GM19452 (cell line): ENCODE results near the gene PSG7.
"Not testable (repeated sequence)": the region's sequence is repeated elsewhere in the genome, so short reads cannot be mapped to it uniquely, and the experiment has no call there.

ENCODE experiments used
- ATAC-seq: cut with Tn5 transposase; IDR thresholded peaks from one replicate; pipeline ENCODE4 v1.9.1; 2021; ENCODE audit not compliant: unreplicated experiment

The PSG7 gene

DNA sequence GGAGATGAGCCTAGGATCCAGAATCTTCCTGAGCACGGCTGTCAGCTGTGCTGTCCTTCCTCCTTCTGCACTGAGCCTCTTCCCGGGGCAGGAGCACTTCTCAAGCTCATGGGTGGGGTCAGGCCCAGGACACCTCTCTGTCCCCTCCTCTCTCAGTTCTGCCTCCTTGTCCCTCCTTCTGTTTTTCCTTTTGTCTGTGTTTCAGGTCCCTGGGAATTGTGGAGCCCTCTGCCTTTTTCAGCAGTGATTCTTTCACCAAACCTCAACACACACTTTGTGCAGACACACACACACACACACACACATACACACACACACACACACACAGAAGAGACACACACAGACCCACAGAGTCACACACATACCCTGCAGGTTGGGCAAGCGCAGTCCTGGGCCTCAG lies at the start of gene PSG7:
Gene PSG7, minus strand, starts transcription at position 101 of the 400 bp plus-strand sequence. CDS start 131 bp downstream, outside the sequence.
- ATAC-seq = not testable (repeated sequence)

DNA sequence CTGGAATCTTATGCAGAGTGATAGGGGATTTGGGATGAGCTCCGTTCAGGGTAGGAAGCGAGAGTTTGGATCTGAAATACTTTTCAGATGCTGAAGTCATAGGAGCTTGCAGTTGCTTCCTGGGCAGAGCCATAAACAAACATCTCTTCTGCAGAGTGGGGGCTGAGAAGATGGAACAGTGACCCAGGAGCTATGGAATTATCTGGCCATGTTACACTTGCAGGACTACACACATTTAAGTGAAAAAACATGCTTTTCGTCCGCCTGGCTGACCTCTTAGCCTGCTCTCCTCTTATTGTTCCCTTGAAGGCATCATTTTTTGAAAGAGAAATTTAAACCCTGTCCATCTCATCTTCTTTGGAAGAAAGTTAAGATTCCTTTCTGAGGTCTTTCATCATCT lies 48.6 kb upstream of the PSG7 start:
- no peak for ATAC-seq

DNA sequence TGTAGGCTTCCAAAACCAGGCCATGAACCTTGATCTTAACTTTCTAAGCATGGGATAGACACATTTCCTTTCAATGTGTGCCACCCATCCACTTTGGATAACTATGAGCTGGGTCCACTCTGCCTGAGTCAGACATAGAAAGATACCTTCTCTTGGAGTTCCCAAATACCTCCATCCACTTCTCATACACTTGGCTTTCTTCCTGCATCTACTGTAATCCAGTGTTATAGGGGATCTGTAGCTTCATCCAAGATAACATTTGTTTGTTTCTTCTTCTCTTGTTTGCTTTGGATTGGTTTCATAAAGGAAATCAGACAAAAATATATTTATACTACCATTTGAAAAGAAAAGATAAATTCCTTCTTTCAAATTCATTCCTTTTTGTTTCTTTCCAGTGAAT lies 45.1 kb upstream of the PSG7 start:
- ATAC-seq = not testable (repeated sequence)

DNA sequence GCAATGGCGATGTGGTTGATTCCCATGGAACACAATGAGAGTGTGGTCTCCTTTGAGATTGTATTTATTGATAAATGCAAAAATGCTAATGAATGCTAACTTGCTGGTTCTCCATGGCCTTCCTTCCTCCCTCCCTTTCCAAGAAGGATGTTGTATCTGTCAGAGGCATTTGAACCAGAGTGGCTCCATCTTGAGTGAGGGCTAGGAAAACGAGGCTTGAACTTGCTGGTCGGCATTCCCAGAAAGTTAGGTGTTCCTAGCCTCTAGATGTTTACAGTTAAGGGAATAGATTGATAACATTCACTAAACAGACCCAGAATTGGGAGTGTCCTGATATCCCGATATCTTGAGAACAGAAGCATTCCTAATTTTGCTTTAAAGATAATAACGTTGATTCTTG lies 34.4 kb upstream of the PSG7 start:
- not testable (repeated sequence) for ATAC-seq

DNA sequence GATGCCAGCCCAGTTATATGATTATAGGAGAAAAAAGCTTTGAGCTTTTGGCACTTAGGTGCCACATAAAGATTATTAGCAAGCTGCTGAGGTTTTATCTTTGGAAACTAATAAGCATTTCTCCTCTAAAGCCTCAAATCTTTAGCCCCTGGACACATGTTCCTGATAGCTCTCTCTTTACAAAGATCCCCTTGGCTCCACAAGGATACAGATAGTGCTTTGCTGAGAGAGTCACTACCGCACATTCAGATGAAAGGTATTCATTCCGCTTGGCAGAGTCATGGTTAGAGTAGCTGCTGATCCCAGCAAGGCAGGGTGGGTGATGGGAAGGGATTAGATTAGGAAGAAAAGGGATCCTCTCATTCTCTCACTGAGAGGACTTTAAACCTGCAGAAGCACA lies 28.2 kb upstream of the PSG7 start:
- ATAC-seq = no peak

DNA sequence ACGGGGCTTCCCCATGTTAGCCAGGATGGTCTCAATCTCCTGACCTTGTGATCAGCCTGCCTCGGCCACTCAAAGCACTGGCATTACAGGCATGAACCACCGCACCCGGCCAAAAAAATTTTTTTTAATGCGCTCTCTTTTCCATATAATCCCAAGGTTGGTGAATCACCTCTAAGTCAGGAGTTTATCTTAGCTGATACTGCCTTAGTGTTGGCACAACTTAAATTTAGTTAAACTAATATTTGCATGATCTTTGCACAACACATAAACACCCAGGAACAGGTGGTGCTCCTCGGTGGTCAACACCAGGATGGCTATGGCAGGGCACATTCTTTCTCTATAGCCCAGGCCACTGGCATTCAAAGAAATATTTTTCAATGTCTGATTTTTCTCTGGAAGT lies 24.1 kb upstream of the PSG7 start:
- ATAC-seq = no peak

DNA sequence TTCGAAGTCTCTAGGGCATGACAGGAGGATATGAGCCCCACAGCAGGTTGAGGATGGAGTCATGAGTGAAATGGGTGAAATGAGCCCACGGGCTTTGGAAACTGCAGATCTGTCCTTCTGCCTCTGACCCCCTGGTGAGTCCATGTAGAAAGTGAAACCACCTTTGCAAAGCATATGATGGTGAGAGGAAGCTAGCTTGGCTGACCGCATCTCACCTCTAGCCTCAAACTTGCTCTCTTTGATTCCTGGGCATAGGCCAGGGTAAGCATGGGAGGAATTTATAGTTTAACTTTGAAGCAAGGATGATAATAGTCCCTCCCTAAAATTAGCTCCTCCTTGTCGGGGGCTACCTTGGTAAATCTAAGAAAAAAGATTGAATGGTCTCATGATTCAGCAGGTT lies 15.1 kb upstream of the PSG7 start:
- not testable (repeated sequence) for ATAC-seq

DNA sequence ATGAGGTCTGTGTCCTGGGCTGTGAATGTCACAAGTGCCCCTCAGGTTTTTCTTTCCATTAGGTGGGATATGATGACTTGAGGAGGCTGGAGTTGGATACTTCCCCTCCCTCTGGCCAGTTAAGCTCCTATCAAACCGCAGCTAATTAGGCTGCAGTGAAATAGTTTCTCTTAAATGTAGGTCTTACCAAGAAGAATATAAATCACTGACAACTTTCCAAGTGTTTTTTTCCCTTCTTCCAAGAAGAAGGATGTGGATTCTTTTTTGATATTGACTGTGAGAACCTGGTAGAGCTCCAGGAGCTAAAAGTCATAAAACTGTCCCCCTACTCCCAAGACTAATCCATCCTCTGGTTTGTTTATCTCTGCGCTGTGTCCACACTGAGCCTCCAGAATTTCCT lies 14.5 kb upstream of the PSG7 start:
- not testable (repeated sequence) for ATAC-seq

DNA sequence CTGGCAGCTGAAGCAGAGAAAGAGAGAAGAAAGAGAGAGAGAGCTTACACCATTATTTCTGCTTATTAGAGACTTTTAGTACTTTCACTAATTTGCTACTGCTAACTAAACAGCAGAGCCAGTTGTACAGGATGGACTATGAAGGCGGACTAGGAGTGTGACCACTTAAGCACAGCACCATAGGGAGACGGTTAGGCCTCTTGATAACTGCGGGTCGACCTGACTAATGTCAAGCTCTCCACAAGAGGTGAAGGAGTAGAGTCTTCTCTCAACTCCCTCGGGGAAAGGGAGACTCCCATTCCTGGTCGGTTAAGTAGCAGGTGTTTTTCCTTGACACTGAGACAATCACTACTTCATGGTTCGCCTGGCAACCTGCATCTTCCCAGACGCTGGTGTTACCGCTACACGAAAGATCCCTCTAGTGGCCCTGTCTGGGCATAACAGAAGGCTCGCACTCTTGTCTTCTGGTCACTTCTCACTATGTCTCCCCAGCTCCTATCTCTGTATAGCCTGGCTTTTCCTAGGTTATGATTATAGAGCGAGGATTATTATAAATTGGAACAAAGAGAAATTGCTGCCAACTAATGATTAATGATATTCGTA lies 5.3 kb upstream of the PSG7 start:
- no peak for ATAC-seq

DNA sequence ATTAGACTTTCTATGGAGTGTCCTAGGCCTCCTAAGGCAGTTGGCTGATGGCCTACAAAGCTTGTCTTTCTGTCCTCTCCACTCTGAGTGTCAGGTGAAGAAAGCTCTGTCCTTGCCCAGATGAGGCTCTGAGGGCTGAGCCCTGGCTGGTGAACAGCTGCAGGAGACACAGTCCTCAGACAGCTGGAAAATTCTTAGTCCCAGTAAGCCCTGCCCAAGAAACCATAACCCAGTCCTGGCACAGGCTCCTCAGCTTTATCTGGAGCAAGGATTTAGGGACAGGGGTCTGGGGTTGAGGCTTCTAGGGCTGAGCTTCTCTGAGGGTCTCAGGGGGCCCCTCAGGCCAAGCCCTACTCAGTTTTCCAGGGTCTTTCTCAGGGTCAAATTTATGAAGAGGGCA lies 2.3 kb downstream of the PSG7 start:
- ATAC-seq = not testable (repeated sequence)

DNA sequence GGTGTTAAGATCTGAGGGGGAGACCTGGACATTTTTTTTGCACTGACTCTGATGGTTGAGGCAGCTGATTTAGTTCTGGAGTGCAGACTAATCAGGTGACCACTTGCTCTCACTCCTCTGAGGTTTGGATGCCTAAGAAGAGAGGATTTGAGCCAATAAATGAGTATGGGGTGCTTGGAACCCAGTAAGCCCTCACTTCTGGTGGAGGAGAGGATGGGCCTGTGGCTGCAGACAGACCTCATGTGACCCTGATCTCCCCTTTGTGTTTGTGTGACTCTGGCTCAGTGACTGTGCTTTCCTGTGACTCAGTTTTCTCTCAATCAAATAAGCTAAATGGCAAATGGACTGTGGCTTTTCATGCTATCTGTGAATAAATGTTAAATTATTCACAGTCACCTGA lies 2.8 kb downstream of the PSG7 start:
- not testable (repeated sequence) for ATAC-seq

DNA sequence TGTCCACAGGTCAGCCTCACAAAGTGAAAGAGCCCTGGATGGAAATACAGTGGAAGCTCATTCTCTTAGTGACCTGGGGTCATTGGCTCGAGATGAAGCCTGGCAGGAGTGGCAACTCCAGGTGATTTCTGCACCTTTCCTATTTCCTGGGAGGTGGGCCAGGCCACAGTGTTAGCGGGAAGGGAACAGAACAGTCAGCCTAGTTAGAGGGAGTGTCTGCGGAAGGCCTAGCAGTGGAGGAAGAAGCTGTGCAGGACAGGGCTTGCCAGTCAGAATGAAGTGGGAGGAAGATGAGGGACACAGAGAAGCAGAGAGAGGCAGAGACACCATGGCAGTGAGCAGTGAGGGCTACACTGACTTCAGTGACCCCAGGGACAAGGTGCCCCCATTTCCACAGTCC lies 3.6 kb downstream of the PSG7 start:
- ATAC-seq = not testable (repeated sequence)

DNA sequence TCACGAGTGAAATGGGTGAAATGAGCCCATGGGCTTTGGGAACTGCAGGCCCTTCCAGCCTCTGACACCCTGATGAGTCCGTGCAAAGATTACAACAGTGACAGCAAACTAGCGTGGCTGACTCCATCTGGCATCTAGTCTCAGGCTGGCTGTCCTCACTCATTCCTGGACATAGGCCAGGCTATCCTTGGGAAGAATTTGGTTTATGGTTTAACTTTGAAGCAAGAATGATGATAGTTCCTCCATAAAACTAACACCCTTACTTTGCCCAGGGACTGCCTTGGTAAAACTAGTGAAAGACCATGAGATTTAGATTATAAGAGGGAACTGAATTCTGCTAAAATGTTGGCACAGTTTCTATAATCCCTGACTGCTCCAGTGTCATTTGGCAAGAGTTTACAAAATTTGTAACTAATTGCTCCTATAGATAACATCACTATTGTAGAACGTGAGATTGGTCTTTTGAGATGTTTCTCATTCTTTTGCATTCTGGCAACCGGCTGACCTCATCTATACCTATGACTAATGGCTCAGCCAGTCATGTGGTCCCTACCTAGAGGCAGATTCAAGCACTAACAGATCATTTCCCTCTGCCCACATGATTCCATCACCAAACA lies 4.4 kb downstream of the PSG7 start:
- ATAC-seq = not testable (repeated sequence)

DNA sequence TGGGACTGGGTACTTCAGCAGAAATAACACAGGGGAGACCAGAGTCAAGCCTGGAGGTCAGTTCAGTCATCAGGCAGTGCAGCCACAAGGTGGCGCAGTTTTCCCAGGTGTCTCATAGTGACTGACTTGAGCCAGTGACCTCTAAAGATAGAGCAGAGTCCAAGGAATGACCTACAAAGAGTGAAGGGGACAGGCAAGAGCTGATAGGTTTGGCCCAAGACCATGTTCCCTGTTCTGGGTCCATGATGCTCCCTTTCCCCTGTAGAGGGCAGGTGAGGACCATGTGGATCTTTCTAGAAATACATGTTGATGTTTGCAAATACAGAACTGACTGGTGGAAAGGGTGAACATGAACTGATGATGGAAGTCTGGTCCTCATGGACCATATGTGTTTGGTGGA lies 6.8 kb downstream of the PSG7 start:
- not testable (repeated sequence) for ATAC-seq

DNA sequence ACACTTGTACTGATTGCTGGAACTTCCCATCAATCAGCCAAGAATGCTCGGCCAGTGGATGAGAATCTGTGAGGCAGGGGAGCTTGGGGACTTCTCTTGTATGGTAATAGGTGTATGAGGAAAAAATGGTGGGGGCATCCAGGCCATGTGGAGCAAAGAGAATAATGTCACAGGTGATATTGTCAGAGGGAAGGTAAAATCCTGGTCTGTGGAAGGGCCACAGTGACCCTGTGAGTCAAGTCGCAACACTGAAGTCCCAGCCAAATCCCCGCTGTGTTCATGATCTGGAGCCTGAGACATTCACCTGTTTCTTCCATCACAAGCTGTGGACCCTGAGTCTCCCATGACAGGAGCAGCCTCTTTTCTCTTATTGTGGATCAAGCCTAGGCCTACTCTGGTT lies 8.1 kb downstream of the PSG7 start:
- no peak for ATAC-seq

DNA sequence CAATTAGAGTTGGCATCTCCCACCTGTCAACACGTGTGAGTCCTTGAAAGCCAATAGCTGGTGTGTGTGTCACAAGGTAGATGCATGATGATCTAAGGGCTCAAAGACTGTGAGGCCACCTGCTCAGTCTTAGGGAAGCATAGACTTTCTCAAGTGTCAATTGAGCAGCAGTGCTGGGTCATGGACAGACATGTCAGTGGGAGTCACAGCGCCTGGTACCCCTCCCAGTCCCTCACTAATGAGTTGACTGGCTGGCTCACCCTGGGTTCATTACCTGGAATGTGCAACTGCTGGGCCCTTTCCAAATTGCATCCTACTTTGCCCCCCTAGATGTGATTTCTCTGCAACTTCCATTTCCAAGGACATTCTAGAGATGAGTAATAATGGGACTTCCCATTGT lies 10.2 kb downstream of the PSG7 start:
- ATAC-seq = no peak

DNA sequence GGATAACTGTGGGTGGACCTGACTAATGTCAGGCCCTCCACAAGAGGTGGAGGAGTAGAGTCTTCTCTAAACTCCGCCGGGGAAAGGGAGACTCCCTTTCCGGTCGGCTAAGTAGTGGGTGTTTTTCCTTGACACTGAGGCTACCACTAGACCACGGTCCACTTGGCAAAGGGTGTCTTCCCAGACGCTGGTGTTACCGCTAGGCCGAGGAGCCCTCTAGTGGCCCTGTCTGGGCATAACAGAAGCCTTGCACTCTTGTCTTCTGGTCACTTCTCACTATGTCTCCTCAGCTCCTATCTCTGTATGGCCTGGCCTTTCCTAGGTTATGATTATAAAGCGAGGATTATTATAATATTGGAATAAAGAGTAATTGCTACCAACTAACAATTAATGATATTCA lies 13.9 kb downstream of the PSG7 start:
- ATAC-seq = not testable (repeated sequence)

DNA sequence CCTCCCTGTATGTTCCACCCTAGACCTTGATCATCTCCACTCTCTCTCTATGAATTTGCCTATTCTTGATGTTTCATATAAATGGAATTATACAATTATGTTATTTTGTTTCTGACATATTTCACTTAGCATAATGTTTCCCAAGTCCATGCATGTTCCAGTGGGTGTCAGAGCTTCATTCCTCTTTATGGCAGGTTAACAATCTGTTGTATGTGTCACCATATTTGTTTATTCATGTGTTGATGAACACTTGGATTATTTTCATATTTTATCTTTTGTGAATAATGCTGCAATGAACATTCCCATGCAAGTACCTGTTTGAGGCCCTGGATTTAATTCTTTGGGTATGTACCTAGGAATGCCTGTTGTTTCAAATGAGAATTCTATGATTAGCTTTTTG lies 16.0 kb downstream of the PSG7 start:
- ATAC-seq = not testable (repeated sequence)

DNA sequence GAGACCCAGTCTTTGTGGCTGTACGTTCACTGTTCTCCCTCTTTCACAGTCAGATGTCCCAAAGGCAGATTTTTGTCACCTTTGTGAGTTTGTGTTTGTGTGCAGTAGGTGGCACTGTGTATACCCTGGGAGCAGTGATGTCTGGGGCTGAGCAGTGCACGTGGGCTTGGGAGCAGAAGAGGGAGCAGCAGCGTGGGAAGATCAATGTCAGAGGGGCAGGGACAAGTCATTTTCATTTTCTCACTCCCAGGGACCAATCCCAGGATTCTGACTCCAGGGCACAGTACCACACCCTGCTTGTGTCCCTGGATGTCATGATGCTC lies 17.3 kb downstream of the PSG7 start:
- ATAC-seq = no peak

DNA sequence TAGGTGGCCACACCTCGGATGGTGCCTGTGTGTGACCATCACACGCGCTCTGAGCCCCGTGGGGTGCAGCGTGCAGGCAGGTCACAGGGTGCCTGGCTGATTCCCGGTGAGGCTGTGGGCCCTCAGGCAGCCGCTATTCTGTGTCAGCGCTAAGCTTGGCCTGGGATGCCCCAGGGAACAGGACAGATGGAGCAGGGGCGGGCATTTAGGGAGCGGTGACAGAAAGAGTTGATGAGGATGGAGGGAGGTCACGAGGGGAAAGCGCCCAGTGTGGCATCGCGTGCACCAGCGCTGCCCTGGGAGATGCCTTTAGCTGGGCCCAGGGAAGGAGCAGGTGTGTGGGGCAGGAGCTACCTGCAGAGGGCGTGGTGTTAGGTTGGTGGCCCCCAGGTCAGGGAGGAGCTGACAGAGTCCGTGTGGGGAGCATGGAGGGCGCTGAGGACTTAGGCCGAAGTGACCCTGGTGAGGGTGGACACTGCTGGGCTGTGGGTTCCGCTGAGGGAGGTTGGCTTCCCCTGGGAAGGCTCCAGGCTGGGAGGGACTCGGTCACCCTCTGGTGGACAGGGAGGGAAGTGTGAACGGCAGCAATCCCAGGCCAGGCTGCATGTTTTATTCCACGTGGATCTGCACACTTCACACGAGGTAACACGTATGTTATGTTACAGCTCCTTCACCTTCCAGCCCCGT lies 17.8 kb downstream of the PSG7 start:
- not testable (repeated sequence) for ATAC-seq

DNA sequence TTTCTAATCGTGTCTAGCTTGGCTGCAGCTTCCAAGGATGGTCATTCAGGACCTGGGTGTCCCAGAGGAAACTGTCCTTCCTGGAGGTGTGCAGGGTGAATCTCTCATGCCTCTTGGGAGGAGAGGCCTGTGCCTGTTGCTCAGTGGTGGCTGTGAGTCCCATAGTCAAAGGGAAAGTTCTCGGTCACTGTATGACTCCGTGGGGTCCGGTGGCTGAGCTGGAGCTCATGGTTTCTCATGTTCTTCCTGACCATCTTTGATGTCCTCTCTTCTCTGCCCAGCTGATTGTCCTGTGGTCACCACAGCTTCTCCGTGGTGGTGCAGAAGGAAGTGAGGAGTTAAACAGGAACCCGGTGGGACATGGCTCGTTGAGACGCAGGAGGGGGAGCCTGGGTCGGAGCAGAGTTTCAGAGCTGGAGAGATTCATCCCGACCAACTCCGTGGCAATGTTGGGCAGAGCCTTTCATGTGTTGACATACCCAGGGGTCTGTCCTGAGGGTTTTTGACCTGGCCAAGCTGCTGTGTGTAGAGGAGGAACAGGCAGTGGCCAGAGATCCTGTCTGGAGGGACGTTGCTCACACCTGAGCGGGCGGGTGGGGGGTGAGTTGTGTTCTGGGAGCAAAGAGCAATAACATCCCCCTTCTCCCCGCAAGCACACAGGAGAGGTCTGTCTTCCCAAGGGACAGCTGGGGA lies 18.5 kb downstream of the PSG7 start:
- not testable (repeated sequence) for ATAC-seq

DNA sequence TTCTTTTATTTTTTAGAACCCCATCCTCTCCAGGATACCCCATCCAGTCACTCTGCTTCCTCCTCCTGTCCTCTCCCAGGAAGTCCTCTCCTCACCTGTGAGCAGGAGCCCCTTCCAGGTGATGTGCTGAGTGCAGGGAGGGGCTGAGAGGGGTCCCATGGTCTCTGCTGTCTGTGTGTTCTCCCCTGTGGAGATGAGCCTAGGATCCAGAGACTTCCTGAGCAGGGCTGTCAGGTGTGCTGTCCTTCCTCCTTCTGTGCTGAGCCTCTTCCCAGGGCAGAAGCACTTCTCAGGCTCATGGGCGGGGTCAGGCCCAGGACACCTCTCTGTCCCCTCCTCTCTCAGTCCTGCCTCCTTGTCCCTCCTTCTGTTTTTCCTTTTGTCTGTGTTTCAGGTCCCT lies 19.4 kb downstream of the PSG7 start, which contains the start of gene PSG6:
Gene PSG6, minus strand, starts transcription at position 261 of the 400 bp plus-strand sequence. Its CDS starts 102 bp downstream, at position 159.
- ATAC-seq = not testable (repeated sequence)
